GM18499 (cell line): Measurements from ENCODE around the gene CTSF.
"Not testable (repeated sequence)": the region's sequence is repeated elsewhere in the genome, so short reads cannot be mapped to it uniquely, and the experiment has no call there.

Experiments
- ATAC-seq: cut with Tn5 transposase; IDR thresholded peaks from one replicate; pipeline ENCODE4 v1.9.1; 2021; ENCODE audit warnings: moderate number of reproducible peaks; ENCODE audit not compliant: insufficient read depth, unreplicated experiment

The CTSF gene

DNA sequence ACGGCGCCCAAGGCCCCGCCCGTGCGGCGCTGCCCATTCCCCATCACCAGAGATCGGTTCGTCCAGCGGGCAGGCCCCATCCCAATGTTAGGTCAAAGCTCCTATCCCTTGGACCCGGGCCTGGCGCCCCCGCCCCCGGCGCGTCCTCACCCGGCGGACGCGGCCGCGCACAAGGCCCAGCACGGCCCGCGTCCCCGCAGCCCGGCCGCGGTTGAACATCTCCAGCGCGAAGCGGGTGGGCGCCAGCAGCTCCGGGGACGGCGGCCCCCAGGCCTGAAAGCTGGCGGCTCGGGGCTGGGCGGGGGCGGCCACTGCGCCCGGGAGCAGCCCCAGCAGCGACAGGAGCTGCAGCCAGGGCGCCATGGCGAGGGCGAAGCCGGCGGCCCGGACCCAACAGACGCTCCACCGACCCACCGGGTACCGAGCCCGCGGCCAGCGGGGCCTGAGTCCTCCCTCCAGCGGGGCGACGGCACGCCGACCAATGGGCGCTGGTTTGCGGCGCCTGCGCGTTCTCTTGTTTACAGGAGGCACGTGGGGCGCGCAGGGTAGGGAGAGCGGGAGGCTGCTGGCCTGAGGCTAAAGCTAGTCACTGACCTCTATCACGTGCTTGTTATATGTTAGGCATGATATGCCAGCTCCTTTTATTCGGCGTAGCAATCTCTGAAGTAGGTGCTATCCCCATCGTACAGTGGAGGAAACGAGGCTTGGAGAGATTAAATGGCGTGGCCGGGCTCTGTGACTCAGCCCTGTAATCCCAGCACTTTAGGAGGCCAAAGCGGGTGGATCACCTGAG lies at the start of gene CTSF:
CTSF (minus strand) TSS at position 483 of the 793 bp plus-strand sequence; CDS start at position 363, 120 bp downstream.
- ATAC-seq = no peak

DNA sequence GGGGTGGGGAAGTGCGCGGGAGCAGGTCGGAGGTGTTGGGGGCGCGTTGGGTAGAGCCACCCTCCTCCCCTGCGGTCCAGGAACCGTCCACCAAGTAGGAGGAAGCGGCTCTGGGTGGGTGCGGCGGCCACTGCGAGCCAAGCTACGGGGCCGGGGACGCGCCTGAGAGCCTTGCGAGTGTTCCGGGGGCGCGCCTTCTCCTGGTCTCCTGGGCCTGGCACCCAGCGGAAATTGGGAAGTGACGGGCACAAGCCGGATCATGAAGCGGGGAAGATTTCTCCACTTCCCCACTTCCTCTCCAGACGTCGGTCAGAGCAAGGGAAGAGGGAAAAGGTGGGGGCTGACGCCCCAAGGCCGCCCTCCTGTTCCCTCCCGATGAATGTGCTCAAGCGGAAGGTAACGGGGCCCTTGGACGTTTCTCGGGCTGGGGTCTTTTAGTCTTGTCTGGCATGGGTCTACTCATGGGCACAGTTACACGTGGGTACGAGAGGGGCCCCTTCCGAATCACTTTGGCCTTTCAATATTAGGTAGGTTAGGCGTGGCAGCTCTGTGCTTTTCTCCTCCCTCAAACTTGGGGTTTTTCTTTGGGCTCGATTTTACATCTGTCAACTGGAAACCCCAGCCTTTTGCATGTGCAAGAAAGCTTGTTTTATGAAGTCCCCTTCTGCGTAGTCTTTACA lies 48.9 kb upstream of the CTSF start:
- no peak for ATAC-seq

DNA sequence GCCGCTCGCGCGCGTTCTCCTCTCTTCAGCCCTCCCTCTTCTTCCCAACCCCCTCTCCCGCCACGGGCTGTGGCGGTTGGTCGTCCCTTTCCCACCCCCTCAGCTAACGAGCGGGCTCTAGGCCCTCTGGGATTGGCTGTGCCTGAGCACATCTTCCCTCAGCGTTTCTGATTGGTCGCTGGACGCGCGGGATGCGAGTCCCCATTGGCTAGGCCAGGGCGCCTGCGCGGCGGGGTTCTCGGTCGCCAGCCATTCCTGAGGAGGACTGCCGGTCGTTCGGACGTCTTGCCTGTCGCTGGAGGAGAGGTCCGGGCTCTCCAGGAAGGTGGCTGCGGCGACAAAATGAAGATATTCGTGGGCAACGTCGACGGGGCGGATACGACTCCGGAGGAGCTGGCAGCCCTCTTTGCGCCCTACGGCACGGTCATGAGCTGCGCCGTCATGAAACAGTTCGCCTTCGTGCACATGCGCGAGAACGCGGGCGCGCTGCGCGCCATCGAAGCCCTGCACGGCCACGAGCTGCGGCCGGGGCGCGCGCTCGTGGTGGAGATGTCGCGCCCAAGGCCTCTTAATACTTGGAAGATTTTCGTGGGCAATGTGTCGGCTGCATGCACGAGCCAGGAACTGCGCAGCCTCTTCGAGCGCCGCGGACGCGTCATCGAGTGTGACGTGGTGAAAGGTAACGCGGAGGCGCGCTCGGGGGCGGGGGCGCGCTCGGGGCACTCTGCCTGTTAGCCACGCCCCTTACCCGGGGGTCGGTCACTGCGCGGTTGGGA lies 48.2 kb upstream of the CTSF start, which contains the start of gene RBM14:
RBM14 (plus strand) TSS at position 252 of the 776 bp plus-strand sequence; CDS start at position 343, 91 bp downstream.
- peak; percentile 67 for ATAC-seq

DNA sequence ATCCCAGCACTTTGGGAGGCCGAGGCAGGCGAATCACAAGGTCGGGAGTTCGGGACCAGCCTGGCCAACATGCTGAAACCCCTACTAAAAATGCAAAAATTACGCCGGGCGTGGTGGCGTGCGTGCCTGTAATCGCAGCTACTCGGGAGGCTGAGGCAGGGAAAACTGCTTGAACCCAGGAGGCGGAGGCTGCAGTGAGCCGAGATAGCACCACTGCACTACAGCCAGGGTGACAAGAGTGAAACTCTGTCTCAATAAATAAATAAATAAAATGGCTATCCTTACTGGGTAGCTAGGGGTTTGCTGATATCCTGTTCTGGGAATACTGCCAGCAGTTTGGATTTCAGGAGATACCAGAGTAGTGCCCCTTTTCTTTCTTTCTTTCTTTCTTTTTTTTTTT lies 45.7 kb upstream of the CTSF start:
- no peak for ATAC-seq

DNA sequence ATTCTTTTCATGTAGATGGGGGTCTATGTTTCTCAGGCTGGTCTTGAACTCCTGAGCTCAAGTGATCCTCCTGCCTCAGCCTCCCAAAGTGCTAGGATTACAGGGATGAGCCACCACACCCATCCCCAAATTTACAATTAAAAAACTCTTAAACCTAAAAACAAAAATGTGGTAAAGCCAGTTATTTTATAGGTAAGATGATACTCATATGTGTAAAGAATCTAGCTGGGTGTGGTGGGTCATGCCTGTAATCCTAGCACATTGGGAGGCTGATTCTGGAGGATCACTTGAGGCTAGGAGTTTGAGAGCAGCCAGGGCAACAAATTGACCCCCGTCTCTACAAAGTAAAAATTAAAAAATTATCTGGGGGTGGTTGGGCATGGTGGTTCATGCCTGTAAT lies 44.1 kb upstream of the CTSF start:
- ATAC-seq = no peak

DNA sequence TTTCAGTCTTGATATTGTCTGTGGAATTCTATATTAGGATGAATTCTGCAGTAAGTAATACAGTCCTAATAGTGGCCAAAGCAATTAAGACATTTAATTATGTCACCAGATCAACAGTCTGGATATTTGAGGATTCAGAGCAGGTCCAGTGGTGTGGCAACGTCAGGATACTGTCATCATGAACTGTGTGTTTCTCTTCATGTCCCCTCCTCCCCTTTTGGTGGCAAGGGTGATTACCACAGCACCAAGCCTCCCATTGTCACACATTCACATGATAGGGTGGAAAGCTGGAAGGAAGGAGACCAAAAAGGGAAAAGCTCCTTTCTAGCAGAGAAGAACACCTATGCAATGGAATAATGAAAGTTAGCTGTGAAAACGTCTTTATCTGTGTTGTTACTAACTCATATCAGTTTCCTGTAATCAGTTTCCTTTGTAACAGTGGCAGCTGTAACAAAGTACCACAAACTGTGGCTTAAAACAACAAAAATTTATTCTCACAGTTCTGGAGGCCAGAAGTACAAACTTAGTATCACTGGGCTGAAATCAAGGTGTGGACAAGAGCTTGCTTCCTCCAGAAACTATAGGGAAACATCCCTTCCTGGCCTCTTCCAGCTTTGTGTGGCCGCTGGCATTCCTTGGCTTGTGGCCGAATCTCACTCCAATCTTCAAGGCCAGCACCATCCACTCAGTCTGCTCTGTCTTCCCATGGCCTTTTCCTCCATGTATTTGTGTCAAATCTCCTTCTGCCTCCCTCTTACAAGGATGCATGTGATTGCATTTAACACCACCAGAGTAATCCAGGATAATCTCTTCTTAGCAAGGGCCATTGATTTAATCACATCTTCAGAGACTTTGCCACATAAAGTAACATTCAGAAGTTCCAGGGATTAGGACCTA lies 41.6 kb upstream of the CTSF start:
- ATAC-seq = no peak

DNA sequence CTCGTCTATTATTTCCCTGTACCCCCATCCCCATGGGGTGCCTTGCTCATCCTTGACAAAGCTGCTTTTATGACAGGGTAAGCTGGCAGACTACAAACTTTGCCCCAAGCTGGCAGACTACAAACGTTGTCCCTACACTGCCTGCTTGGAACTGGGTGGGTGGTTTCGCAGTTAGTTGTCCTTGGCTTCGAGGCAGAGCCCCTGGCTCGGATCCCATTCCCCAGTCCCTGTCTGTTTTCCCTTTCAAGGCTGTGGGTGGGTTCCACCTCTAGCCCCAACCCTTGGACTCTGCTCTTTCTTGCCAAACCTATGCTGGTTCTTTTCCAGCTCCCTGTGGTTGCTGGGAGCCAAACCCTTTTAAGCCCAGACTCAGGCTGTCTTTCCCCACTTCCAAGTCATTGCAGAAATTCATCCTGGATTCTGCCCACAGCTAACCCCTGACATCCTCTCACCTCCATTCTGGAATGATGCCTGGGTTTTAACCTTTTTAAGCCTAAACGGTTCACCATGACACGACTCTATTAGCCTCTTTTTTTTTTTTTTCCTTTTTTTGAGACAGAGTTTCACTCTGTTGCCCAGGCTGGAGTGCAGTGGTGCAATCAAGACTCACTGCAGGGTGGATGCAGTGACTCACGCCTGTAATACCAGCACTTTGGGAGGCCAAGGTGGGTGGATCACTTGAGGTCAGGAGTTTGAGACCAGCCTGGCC lies 38.9 kb upstream of the CTSF start:
- ATAC-seq = no peak

DNA sequence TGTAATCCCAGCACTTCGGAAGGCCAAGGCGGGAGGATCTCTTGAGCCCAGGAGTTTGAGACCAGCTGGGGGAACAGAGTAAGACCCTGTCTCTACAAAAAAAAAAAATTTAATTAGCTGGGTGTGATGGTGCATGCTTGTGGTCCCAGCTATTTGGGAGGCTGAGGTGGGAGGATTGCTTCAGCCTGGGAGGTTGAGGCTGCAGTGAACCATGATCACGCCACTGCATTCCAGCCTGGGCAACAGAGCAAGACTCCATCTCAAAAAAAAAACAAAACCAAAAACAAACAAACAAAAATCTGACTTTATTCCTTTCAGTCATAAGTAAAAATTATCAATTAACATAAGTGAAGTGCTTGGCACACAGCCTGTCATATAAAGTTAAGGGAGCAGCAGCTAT lies 38.2 kb upstream of the CTSF start:
- not testable (repeated sequence) for ATAC-seq

DNA sequence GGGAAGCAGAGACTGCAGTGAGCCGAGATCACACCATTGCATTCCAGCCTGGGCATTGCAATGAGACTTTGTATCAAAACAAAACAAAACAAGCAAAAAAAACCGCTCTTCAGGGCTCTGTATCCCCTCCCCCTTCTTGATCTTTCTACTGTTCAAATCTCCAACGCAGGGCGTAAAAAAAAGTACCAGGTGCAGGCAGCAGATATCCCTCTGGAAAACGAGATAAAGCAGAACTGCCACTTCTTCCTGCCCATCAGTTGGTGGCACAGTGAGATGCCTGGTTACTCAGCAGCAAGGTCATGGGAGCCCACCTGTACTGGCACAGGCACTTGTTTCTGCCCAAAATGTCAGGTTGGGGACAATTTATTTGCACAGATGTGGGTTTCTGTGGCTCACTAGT lies 35.7 kb upstream of the CTSF start:
- no peak for ATAC-seq

DNA sequence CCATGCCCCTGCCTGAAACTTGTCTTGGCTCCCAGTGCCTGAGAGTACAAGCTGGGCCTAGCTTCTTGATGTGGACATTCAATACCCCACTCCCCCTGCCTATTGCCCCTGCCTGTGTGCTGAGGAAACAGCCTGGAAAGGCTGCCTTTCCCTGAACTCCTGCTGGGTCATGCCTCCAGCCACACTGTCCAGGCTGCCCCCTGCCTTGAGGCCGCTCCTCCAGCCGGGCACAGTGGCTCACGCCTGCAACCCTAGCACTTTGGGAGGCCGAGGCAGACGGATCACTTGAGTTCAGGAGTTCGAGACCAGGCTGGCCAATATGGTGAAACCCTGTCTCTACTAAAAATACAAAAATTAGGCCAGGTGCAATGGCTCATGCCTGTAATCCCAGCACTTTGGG lies 34.7 kb upstream of the CTSF start:
- no peak for ATAC-seq

DNA sequence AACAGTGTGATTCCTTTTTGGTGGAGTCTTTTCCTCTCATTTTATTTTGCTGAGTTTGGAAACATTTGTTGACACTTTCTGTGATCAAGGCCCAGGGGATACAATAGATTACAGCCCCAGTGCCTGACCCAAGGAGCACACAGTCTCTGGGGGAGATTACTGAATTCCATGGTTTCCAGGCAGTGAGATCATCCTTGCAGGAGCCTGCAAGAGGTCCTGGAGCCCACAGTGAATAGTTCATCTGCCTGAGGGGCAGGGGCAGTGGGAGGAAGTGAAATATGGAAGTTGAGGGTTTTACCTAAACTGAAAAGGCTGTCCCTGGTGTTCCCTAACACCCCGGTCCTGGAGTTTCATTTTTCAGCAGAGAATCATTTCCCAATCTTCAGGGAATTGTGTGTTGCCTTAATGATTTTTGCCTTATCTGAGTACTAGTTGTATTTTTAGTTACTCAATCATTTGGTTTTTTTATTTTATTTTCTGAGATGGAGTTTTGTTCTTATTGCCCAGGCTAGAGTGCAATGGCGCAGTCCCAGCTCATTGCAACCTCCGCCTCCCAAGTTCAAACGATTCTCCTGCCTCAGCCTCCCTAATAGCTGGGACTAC lies 32.3 kb upstream of the CTSF start:
- no peak for ATAC-seq

DNA sequence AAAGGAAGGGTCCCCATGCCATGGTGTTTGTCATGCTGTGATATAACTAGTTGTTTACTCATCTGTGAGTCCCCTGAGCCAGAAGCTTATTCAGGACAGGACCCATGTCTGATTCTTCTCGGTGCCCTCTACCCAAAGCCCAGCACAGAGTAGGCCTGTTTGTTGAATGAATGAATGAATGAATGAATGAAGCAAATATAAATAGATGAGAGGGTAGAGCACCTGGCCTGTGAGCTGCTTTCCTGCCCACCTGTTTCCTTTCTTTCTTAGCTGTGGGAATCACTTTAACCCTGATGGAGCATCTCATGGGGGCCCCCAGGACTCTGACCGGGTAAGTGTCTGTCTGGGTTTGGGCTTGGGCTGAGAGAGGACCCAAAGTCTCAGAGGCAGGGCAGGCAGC lies 31.8 kb upstream of the CTSF start:
- no peak for ATAC-seq

DNA sequence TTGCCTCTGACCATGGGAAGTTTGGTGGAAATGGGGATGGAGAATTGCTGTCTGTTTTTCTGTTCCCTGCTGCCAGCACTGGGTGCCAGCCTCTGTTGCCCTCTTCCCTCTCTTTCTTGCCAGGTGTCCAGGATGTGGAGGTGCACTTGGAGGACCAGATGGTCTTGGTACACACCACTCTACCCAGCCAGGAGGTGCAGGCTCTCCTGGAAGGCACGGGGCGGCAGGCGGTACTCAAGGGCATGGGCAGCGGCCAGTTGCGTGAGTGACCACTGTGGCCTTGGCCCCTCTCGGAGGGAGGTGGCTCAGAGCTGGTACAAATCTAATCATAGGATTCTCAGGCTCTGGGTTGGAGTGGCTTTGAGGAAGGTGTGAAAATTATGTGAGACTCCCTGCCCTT lies 30.6 kb upstream of the CTSF start:
- ATAC-seq = no peak

DNA sequence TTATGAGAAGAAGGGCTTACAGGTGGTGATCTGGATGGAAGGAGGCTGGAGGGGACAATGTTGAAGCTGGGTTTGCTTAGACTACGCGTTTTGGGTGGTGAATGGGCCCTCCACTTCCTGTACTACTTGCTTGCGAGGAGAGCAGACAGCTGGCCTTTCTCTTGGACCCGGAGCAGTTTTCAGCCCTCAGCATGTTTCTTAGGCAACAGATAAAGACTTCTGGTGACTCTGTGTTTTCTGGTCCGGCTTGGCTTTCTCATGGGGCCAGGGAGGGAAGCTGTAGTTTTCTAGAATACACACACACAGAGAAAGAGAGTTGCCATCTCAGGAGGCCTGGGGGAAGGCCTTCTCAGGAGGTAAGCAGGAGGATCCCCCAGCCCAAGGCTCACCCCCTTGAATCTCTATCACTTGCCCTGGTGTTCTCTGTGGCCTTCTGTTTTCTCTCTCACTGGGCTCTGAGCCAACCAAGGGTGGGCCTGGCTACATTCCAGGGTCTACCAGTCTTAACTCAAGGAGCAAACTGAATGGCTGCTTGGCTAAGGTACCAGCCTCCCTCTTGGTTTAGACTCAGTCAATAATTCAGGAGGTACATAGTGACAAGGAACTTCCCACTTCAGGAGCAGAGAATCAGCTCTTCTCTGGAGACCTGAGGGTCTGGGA lies 27.0 kb upstream of the CTSF start:
- no peak for ATAC-seq

DNA sequence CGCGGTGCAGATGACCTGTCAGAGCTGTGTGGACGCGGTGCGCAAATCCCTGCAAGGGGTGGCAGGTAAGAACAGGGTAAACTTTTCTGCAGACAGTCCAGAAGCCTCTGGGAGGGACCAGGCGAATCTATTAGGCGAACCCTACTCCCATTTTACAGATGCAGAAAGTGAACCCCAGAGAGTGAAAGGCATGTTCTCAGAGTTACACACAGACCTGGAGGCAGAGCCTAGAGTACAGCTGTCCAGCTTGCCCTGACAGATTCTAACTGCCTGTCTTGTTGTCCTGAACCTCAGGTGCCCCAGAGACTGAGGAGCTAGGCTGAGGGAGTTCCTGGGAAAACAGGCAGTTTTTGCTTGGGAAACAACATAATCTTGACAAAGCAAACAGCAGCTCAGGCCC lies 25.2 kb upstream of the CTSF start:
- no peak for ATAC-seq

DNA sequence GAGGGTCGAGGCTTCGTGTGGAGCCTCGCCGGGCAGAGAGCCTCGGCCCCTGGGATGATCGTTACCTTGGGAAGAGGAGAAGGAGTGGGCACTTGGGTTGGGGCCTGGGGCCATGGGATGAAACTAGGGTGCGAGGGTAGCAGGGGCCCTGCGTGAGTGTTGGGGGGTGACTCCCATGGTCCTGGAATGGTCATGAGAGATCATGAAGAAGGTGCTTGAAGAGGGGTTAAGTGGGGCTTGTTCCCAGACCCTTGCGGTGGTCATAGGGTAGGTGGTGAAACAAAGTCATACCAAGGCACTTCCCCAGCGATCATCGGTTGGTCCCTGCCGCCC lies 24.9 kb upstream of the CTSF start:
- no peak for ATAC-seq

DNA sequence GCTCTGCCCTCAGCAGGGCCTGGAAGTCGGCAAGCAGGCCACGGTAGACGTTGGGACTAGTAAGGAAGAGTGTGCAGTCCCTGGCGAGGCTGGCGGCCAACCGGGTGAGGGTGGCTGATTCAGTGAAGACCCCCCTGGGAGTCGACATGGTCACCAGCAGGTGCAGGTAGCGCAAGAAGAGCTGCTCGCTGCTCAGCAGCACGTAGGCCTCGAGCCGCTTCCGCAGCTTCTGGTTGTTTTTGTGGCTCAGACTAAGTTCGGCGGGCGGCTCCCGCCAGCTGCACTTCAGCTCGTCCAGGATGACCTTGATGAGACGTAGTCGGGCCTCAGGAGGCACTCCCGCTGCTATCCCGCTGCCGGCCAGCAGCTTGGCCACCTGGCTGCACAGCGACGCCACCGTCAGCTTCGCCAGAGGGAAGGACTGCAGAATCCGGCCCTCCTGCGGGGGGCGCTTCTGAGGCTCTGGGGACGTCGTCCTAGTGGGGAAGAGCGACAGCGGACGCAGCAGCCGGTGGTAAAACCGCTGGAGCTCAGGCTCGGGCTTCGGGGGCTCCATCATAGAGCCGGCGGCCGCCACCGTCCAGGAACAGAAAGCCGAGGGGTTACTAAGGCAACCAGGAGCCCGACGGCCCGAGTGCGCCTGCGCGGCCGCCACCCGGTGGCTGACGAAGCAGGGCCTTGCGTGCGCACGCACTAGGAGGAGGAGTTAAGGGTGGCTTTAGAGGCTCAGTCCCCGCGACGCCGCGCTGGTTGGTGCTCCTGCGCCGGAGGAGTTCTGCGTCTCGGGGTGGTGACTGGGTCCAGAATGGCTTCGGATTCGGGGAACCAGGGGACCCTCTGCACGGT lies 24.3 kb upstream of the CTSF start, which contains the start of the genes CCDC87 and CCS:
CCDC87 (minus strand) TSS at position 607 of the 846 bp plus-strand sequence; CDS start at position 559, 48 bp downstream.
CCS (plus strand) TSS at position 729 of the 846 bp plus-strand sequence; CDS start at position 806, 77 bp downstream.
- ATAC-seq = peak; percentile 50
